Measurements from ENCODE around the gene RETN. TPM values are rescaled to one million over a fixed set of nuclear protein-coding genes. Genes with fewer than 3 reads are reported as not detected.

The RETN gene
- total and polyA plus RNA-seq, 2 of the 8 experiments (the other 6 are each of a cell fraction or from before 2014, with no cell fraction given) = not detected

GRCh38 chr19:7691497-7691896 lies 22.6 kb downstream of the RETN start:
- Histone ChIP-seq H3K4me2 (ENCODE audit: insufficient read depth in 1 of 2, low read depth in 2 of 2, low read length in 2 of 2) (no peak overlapping the region), H3K4ac (replicated peaks; ENCODE audit: insufficient read length, low read depth, low read length) (no peak overlapping the region), H2AK5ac (ENCODE audit: low read depth, low read length) (peak overlapping the region; percentile 96; the same call in 1 of the 2 replicates), H3K9ac (replicated peaks in 1 of 4; ENCODE audit: extremely low read depth in 1 of 4, low read depth in 3 of 4, low read length in 3 of 4) (no peak overlapping the region), H3K18ac (ENCODE audit: extremely low read depth, low read length) (no peak overlapping the region), H3K14ac (ENCODE audit: insufficient read length) (no peak overlapping the region), H4K20me1 (replicated peaks in 1 of 2; ENCODE audit: control insufficient read depth in 1 of 2, insufficient read depth in 2 of 2, low read length in 2 of 2) (peaks cover 0 to 4% of the 10 kb centered on the region in 2 experiments), H3K27ac (ENCODE audit: low read depth, low read length) (no peak overlapping the region), H4K8ac (ENCODE audit: extremely low read depth, insufficient read depth, low read length) (no peak overlapping the region), H3K36me3 (ENCODE audit: control insufficient read depth in 2 of 4, insufficient read depth in 4 of 4, low read length in 3 of 4) (no peaks in the 10 kb centered on the region), H2BK120ac (replicated peaks; ENCODE audit: low read depth, low read length) (no peak overlapping the region), H3K4me3 (ENCODE audit: extremely low read depth in 1 of 4, insufficient read depth in 2 of 4, low read depth in 3 of 4, low read length in 4 of 4) (no peak overlapping the region; a peak in 1 of 8 replicates), H2BK20ac (ENCODE audit: low read length) (no peak overlapping the region), H3K27me3 (replicated peaks in 1 of 4; ENCODE audit: control insufficient read depth in 3 of 4, extremely low read depth in 1 of 4, insufficient read depth in 3 of 4, low read length in 3 of 4) (no peaks in the 10 kb centered on the region; a peak in 2 of 7 replicates), H2BK5ac (ENCODE audit: low read depth, low read length) (no peak overlapping the region), H2AFZ (ENCODE audit: low read length) (no peak overlapping the region), H3K79me1 (ENCODE audit: low read depth, low read length) (no peaks in the 10 kb centered on the region), H3K23me2 (ENCODE audit: low read depth, low read length) (peaks cover 14% of the 10 kb centered on the region), H4K5ac (ENCODE audit: insufficient read length, low read depth, low read length) (no peak overlapping the region), H3K79me2 (ENCODE audit: control insufficient read depth in 1 of 2, insufficient read depth in 2 of 2, low read length in 2 of 2) (no peaks in the 10 kb centered on the region), H2BK12ac (ENCODE audit: low read depth, low read length) (peak overlapping the region; percentile 50; the same call in 1 of the 2 replicates), H3K4me1 (replicated peaks in 1 of 4; ENCODE audit: control insufficient read depth in 3 of 4, insufficient read depth in 4 of 4, low read length in 3 of 4) (no peaks in the 10 kb centered on the region; a peak in 1 of 7 replicates), H3K9me3 (ENCODE audit: insufficient read depth in 2 of 2, low read depth in 1 of 2, low read length in 1 of 2) (no peaks in the 10 kb centered on the region), H3K23ac (ENCODE audit: insufficient read length) (no peak overlapping the region), H3K56ac (replicated peaks; ENCODE audit: insufficient read length, low read depth, low read length) (no peak overlapping the region), H4K91ac (replicated peaks; ENCODE audit: insufficient read length, low read length) (peak overlapping the region; percentile 49), H2BK15ac (ENCODE audit: low read length) (no peak overlapping the region; the same call in 1 of the 2 replicates)
- FAIRE-seq = no peak
- no peak for DNase-seq (ENCODE audit: low read depth in 1 of 2, low spot score in 2 of 2)
- POLR2A ChIA-PET (ENCODE audit: partially characterized antibody) = no interaction called here
- CTCF ChIA-PET (ENCODE audit: partially characterized antibody) = no interaction called here
- TF ChIP-seq SRF (IDR thresholded peaks at IDR 0.05; ENCODE audit: low read depth, low read length) = no peak
- no peak for TF ChIP-seq FOSL1 (IDR thresholded peaks at IDR 0.05; ENCODE audit: insufficient read depth, low read depth, low read length)
- no peak for TF ChIP-seq SIX5 (IDR thresholded peaks at IDR 0.05; ENCODE audit: low read depth, low read length)
- no peak for TF ChIP-seq USF2 (IDR thresholded peaks at IDR 0.05; ENCODE audit: low read length)
- no peak for TF ChIP-seq SAP30 (IDR thresholded peaks at IDR 0.05; ENCODE audit: insufficient read depth, insufficient replicate concordance, low read length)
- TF ChIP-seq EZH2 (IDR thresholded peaks at IDR 0.05; ENCODE audit: low read depth, low read length, severe bottlenecking) = no peak
- no peak for TF ChIP-seq HDAC6 (IDR thresholded peaks at IDR 0.05; ENCODE audit: low read depth, low read length)
- no peak for TF ChIP-seq TEAD4 (IDR thresholded peaks at IDR 0.05; ENCODE audit: low read depth, low read length)
- TF ChIP-seq ASH2L (IDR thresholded peaks at IDR 0.05; ENCODE audit: low read length) = no peak
- no peak for TF ChIP-seq RBBP5 (IDR thresholded peaks at IDR 0.05; ENCODE audit: borderline replicate concordance, low read depth, low read length)
- TF ChIP-seq GTF2F1 (IDR thresholded peaks at IDR 0.05; ENCODE audit: borderline replicate concordance, low read depth, low read length) = no peak
- TF ChIP-seq SP1 (IDR thresholded peaks at IDR 0.05; ENCODE audit: low read depth, low read length) = no peak
- TF ChIP-seq ZNF274 (IDR thresholded peaks at IDR 0.05; ENCODE audit: borderline replicate concordance, extremely low read depth, low read length) = no peak
- TF ChIP-seq JUN (IDR thresholded peaks at IDR 0.05; ENCODE audit: low read depth, low read length) = no peak
- TF ChIP-seq SUZ12 (IDR thresholded peaks at IDR 0.05; ENCODE audit: low read length) = no peak

Measured in H1 (cell line).